Neural cell (in vitro differentiated cells): Measurements from ENCODE around the gene CAVIN3. TPM values are rescaled to one million over a fixed set of nuclear protein-coding genes. Genes with fewer than 3 reads are reported as not detected.
"Not testable (repeated sequence)": the region's sequence is repeated elsewhere in the genome, so short reads cannot be mapped to it uniquely, and the experiment has no call there.

Source experiments
- H2AFZ ChIP-seq: fragments of 200-600, 300-800 bp; sonication (generic), shearing (Covaris generic); 2 replicates; pipeline ENCODE4 v1.6.0; 2014; ENCODE audit warnings: low read depth, mild to moderate bottlenecking, antibody characterized with exemption, low read length, moderate library complexity
- H3F3A ChIP-seq: fragments of 200-600 bp; shearing (Covaris generic); 2 replicates; pipeline ENCODE4 v1.6.1; 2016; ENCODE audit warnings: mild to moderate bottlenecking, moderate library complexity, mixed read lengths, antibody characterized with exemption, low read length; ENCODE audit not compliant: insufficient read depth, poor library complexity, severe bottlenecking
- H3K27ac ChIP-seq: fragments of 200-600, 300-800 bp; sonication (generic), shearing (Covaris generic); 2 replicates; pipeline ENCODE4 v1.5.1; 2014; ENCODE audit warnings: mild to moderate bottlenecking, low read length, moderate library complexity
- H3K27me3 ChIP-seq: fragments of 300-800, 200-600 bp; sonication (generic), shearing (Covaris generic); 2 replicates; pipeline ENCODE4 v1.6.0; 2014; ENCODE audit warnings: mild to moderate bottlenecking, low read depth, low read length, moderate library complexity; ENCODE audit not compliant: insufficient read depth
- H3K36me3 ChIP-seq: fragments of 300-800, 200-600 bp; sonication (generic), shearing (Covaris generic); 2 replicates; pipeline ENCODE4 v1.5.1; 2014; ENCODE audit warnings: mild to moderate bottlenecking, antibody characterized with exemption, low read length, moderate library complexity; ENCODE audit not compliant: insufficient read depth
- H3K4me2 ChIP-seq: fragments of 300-800, 200-600 bp; sonication (generic), shearing (Covaris generic); 2 replicates; pipeline ENCODE4 v1.6.0; 2014; ENCODE audit warnings: mild to moderate bottlenecking, low read length
- H3K4me3 ChIP-seq: fragments of 300-800, 200-600 bp; sonication (generic), shearing (Covaris generic); 2 replicates; pipeline ENCODE4 v1.5.1; 2014; ENCODE audit warnings: mild to moderate bottlenecking, low read length, moderate library complexity
- H3K79me2 ChIP-seq: fragments of 200-600 bp; shearing (Covaris generic); replicated peaks from 2 replicates; pipeline ENCODE4 v1.6.0; 2014; ENCODE audit warnings: mild to moderate bottlenecking, low read length, moderate library complexity; ENCODE audit not compliant: insufficient read depth
- H3K9ac ChIP-seq: fragments of 300-800, 200-600 bp; sonication (generic), shearing (Covaris generic); 2 replicates; pipeline ENCODE4 v1.6.1; 2016; ENCODE audit warnings: mild to moderate bottlenecking, low read length, mixed read lengths
- H3K9me2 ChIP-seq: fragments of 200-600 bp; shearing (Covaris generic); 2 replicates; pipeline ENCODE4 v1.6.1; 2016; ENCODE audit warnings: mild to moderate bottlenecking, low read length, mixed read lengths; ENCODE audit not compliant: insufficient read depth
- H3K9me3 ChIP-seq: fragments of 200-600, 300-800 bp; sonication (generic), shearing (Covaris generic); 2 replicates; pipeline ENCODE4 v1.6.1; 2016; ENCODE audit warnings: mild to moderate bottlenecking, mixed run types, low read length, moderate library complexity, mixed read lengths
- H4K20me1 ChIP-seq: fragments of 200-600 bp; shearing (Covaris generic); 2 replicates; pipeline ENCODE4 v1.6.1; 2016; ENCODE audit warnings: mild to moderate bottlenecking, mixed run types; ENCODE audit not compliant: insufficient read depth
- CTCF ChIP-seq: fragments of 450-650 bp; IDR thresholded peaks from 2 replicates; pipeline ENCODE4 v1.5.1; 2014; ENCODE audit warnings: antibody characterized with exemption, mild to moderate bottlenecking, moderate library complexity; ENCODE audit not compliant: poor library complexity, severe bottlenecking
- EP300 ChIP-seq: fragments of 450-650 bp; conservative IDR thresholded peaks from 2 replicates; pipeline ENCODE4 v1.6.1; 2014; ENCODE audit warnings: antibody characterized with exemption, mild to moderate bottlenecking, moderate library complexity; ENCODE audit not compliant: poor library complexity, severe bottlenecking
- EZH2 ChIP-seq: fragments of 200-600, 300-800 bp; shearing (Covaris generic), sonication (generic); IDR thresholded peaks from 2 replicates; pipeline ENCODE4 v1.6.1; 2014; ENCODE audit warnings: antibody characterized with exemption, low read length, borderline replicate concordance, mild to moderate bottlenecking; ENCODE audit not compliant: insufficient read depth, poor library complexity, severe bottlenecking
- MXI1 ChIP-seq: fragments of 450-650 bp; conservative IDR thresholded peaks from 2 replicates; pipeline ENCODE4 v1.6.1; 2014; ENCODE audit warnings: antibody characterized with exemption, mild to moderate bottlenecking; ENCODE audit not compliant: poor library complexity, severe bottlenecking
- POLR2AphosphoS5 ChIP-seq: IDR thresholded peaks from 2 replicates; pipeline ENCODE4 v1.6.1; 2012
- RAD21 ChIP-seq: fragments of 450-650 bp; conservative IDR thresholded peaks from 2 replicates; pipeline ENCODE4 v1.6.1; 2014; ENCODE audit warnings: antibody characterized with exemption, mild to moderate bottlenecking, moderate library complexity
- REST ChIP-seq: IDR thresholded peaks from 2 replicates; pipeline ENCODE4 v1.6.1; 2012; ENCODE audit warnings: borderline replicate concordance
- SMC3 ChIP-seq: fragments of 450-650 bp; conservative IDR thresholded peaks from 2 replicates; pipeline ENCODE4 v1.6.1; 2014; ENCODE audit warnings: antibody characterized with exemption, mild to moderate bottlenecking, moderate library complexity; ENCODE audit not compliant: poor library complexity
- TAF1 ChIP-seq: IDR thresholded peaks from 2 replicates; pipeline ENCODE4 v1.6.1; 2012; ENCODE audit warnings: low read depth
- polyA plus RNA-seq: library from polyadenylated mRNA; depleted of rRNA; stranded (reverse); fragments of >200 nt; gene quantifications from 2 replicates; pipeline ENCODE4 v1.2.3, GENCODE V29; 2014

The CAVIN3 gene
- polyA plus RNA-seq, 1 donor from 2014 or later = not detected

- H3K9me2 ChIP-seq = no peaks in the 10 kb centered on the region
- no peak for TF ChIP-seq MXI1
- no peak for TF ChIP-seq EP300
- TF ChIP-seq TAF1 = no peak
- TF ChIP-seq CTCF = no peak
- TF ChIP-seq EZH2 = no peak
- no peak for TF ChIP-seq REST
- TF ChIP-seq POLR2AphosphoS5 = no peak
- TF ChIP-seq RAD21 = no peak
- no peak for TF ChIP-seq SMC3
- H4K20me1 ChIP-seq = no peaks in the 10 kb centered on the region
- H2AFZ ChIP-seq = no peak overlapping the region
- no peak overlapping the region for H3K9ac ChIP-seq
- H3F3A ChIP-seq = no peaks in the 10 kb centered on the region
- H3K27me3 ChIP-seq = no peaks in the 10 kb centered on the region
- H3K9me3 ChIP-seq = no peaks in the 10 kb centered on the region
- H3K36me3 ChIP-seq = no peaks in the 10 kb centered on the region
- H3K4me3 ChIP-seq = no peak overlapping the region
- H3K79me2 ChIP-seq = no peaks in the 10 kb centered on the region
- no peak overlapping the region for H3K4me2 ChIP-seq
- H3K27ac ChIP-seq = no peak overlapping the region
Measured at GRCh38 chr11:6284250-6284649, 36.1 kb downstream of the CAVIN3 start.

- H3K36me3 ChIP-seq = no peaks in the 10 kb centered on the region
- H3F3A ChIP-seq = no peaks in the 10 kb centered on the region
- H3K27me3 ChIP-seq = no peaks in the 10 kb centered on the region
- H3K9me3 ChIP-seq = no peaks in the 10 kb centered on the region
- TF ChIP-seq EZH2 (no peak), MXI1 (no peak)
- H4K20me1 ChIP-seq = no peaks in the 10 kb centered on the region
- no peak overlapping the region for H2AFZ ChIP-seq
- no peak overlapping the region for H3K9ac ChIP-seq
- H3K4me3 ChIP-seq = no peak overlapping the region
- no peaks in the 10 kb centered on the region for H3K9me2 ChIP-seq
- H3K27ac ChIP-seq = no peak overlapping the region
- no peaks in the 10 kb centered on the region for H3K79me2 ChIP-seq
- H3K4me2 ChIP-seq = no peak overlapping the region
Measured at GRCh38 chr11:6283453-6284023, 36.8 kb downstream of the CAVIN3 start.

- not testable (repeated sequence) for H3K4me2 ChIP-seq
Measured at GRCh38 chr11:6280809-6281208, 39.5 kb downstream of the CAVIN3 start.

More at GRCh38 chr11:6280809-6281208, 39.5 kb downstream of the CAVIN3 start:
- not testable (repeated sequence) for H3K36me3 ChIP-seq, H3K9me3 ChIP-seq, H3K79me2 ChIP-seq, H3F3A ChIP-seq, H4K20me1 ChIP-seq, H3K27ac ChIP-seq, H2AFZ ChIP-seq, H3K9me2 ChIP-seq, H3K27me3 ChIP-seq, H3K4me3 ChIP-seq, H3K9ac ChIP-seq
